EL (cell line): ENCODE measurements around the gene IPPK.

Experiments used
- DNase-seq: peaks from one replicate; pipeline ENCODE4 v3.0.0-alpha.2; 2016

The IPPK gene

GRCh38 chr9:92655896-92656536 lies 13.9 kb downstream of the IPPK start:
- DNase-seq: no peak

DNA sequence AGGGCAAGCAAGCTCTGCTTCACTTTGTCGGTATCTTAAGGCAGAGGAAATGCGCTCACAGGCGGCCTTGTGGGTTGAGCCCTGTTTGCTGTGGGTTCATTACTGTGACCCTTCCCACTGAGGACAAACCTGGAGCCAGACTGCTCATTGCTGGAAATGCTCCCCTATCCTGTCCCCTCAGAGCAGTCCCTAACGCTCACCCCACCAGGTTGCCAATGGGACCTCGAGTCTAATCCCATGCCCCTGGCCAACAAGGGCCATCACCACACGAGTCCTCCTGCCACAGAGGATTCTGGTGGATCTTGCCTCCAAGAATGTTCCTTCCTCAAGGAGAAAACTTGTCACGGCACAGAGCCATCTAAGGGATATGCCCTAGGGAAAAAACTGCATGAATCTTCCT lies 14.6 kb downstream of the IPPK start:
- DNase-seq: no peak

- no peak for DNase-seq
Observed at GRCh38 chr9:92654481-92655301, 15.2 kb downstream of the IPPK start.

- no peak for DNase-seq
Observed at GRCh38 chr9:92652461-92652860, 17.5 kb downstream of the IPPK start.

- no peak for DNase-seq
Observed at GRCh38 chr9:92650839-92651621, 18.9 kb downstream of the IPPK start.

DNA sequence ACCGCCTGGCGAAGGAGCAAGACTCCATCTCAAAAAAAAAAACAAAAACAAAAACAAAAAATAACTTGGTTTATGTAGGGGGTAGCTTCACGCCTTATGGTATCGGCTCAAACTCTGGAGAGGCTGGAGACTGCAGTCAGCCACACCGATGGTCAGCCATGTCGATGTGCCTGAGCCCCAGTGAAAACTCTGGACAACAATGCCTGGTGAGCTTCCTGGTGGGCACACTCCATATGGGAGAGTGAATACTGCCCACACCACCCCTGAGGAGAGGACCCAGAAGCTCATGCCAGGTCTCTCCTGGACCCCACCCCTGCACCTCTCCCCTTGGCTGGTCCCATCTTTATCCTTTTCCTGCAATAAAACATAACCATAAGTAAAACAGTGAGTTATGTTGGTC lies 19.6 kb downstream of the IPPK start:
- DNase-seq: no peak

DNA sequence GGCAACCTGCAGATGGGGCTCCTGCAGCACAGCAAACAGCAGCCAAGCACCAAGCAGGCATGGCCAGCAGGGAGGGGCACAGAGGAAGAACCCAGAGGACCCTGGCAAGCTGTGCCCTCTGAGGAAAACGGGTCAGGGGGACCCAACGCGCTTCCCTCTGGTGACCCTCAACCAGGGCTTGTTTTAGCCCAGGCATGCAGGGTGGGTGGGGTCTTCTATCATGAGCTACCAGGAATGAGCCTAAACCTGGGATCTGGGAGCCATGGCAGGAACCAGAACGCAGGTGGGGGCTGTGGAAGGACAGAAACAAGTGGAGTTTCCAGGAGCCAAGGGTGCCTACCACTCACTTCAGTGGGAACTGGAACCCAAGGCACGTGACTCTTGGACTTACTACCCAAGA lies 20.9 kb downstream of the IPPK start:
- no peak for DNase-seq

DNA sequence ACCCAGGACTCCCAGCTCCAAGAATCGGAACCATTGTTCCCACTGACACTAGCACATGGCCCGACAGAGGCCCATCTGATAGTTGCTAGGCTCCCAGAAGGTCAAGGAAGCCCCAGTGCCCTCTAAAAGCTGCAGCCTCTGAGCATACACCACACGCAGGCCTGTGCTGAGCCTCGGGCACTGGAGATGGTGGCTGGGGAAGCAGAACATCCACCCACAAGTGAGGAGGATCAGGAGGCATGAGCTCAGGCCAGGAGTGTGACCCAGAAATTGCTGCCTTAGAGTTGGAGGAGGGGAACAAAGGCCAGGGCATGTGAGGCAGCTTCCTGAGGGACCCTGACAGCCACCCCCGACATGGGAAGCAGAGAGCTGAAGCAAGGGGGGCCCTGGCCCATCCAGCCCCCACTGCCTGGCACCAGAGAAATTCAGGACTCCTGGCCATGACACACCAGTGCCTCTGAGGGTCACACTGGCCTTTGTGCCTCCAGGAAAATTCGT lies 21.4 kb downstream of the IPPK start:
- no peak for DNase-seq

GRCh38 chr9:92647671-92648473 lies 22.1 kb downstream of the IPPK start:
- DNase-seq: no peak

GRCh38 chr9:92645041-92645440 lies 24.9 kb downstream of the IPPK start:
- DNase-seq: no peak

GRCh38 chr9:92644278-92644677 lies 25.7 kb downstream of the IPPK start:
- DNase-seq: no peak

GRCh38 chr9:92642564-92642963 lies 27.4 kb downstream of the IPPK start:
- DNase-seq: no peak

- DNase-seq: no peak
Observed at GRCh38 chr9:92642041-92642451, 27.9 kb downstream of the IPPK start.

DNA sequence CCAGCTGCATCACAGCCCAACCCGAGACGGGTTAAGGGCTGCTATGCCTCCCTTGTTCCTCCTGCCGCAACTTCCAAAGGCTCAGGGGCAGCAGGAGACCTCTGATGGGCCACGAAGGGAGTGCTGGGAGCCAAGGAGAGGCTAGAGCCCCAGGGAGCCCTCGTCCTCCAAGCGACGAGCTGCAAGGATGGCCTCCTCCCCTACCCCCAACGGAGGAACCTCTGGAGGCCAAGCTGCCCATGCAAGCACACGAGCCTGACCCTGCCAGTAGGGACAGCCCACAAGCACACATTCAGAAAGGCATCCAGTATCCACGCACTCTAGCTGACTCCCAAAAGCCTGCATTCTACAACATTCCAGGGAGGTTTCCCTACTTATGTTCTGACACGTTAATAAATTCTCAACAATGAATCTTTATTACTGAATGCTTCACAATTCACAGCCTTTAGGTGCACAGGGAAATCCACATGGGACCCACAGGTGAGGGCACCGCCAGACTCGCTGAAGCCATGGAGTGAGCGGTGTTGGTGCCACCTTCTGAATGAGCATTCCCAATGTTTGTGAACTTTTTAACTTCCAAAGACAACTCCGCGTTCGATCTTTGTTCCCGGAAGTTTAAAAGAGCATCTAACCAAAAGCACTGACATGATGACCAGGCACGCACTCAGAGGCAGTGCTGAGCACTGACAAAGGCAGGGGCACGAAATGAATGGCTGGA lies 28.7 kb downstream of the IPPK start:
- no peak for DNase-seq

GRCh38 chr9:92640398-92641091 lies 29.4 kb downstream of the IPPK start:
- DNase-seq: no peak

DNA sequence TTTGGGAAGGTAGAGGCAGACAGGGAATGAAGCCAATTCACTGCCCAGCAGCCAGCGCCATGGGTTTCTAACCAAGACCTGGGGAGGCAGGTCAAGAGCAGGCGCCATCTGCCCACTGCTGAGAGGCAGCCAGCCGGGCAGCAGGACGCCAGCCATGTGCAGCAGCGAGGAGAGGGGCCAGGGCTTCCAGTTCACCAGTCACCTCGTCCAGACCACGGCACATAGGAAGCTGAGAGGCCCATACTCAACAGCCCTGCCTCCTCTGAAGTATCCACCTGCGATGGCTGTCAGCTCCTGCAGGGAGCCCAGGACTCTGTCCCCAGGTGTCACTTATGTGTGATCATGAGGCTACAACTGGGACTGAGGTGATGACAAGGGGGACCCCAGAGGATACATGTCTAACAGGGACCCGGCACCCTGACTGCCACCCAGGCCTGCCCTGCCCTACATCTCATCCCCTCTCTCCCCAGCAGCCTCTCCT lies 30.1 kb downstream of the IPPK start:
- no peak for DNase-seq

- no peak for DNase-seq
Observed at GRCh38 chr9:92639124-92639523, 30.8 kb downstream of the IPPK start.

DNA sequence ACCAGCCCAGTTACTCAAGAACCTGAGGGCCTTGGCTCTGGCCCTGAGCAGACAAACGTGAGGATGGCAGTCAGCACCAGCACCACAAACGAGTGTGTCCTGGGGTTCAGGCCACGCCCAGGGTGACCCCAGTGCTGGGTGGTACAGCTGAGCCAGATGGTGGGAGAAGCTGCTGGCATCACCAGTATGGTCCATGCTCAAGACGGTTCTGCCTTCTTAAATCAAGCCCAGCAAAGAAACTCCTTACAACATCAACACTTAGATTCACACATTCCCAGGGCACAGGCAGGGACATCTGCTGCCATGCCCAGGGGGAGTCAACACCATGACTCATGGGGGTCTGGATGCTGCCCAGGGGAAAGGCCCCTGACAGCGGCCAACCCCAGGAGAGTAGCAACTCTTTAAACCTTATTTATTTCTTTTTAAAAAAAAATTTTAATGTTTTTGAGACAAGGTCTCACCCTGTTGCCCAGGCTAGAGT lies 31.3 kb downstream of the IPPK start:
- DNase-seq: no peak

- DNase-seq: no peak
Observed at GRCh38 chr9:92637886-92638620, 31.9 kb downstream of the IPPK start.

DNA sequence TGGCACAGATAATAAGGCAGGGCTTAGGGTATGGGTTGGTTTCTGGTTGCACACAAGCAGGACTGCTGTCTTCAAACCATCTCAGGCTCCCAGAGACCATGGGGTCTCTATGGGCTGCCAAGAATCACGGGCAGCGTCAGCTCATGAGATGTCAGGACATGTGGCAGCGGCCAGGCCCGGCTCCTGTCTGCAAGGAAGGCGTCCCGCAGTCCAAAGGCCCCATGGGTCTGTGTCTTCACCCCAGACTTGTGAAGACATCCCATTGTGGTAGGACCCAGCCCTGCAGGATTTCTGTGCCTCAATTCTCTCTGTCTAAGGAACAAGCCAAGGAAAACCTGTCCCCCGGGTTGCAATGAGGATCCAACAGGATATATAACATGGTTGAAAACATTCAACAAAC lies 32.6 kb downstream of the IPPK start:
- DNase-seq: no peak
